Epithelial cell of esophagus (primary cell): ENCODE measurements around the gene ARMH3.

Experiments
- DNase-seq: peaks from one replicate; pipeline ENCODE4 v3.0.0; 2010; ENCODE audit warnings: low read depth
- H3K4me3 ChIP-seq: 2 replicates; pipeline ENCODE4 v1.5.1; 2011; ENCODE audit warnings: mild to moderate bottlenecking, low read length, control low read depth
- TF ChIP-seq, protein P1 (sequence below): IDR thresholded peaks from 2 replicates; pipeline ENCODE4 v1.5.1; 2011; ENCODE audit warnings: low read depth, mild to moderate bottlenecking, low read length, control low read depth, inconsistent platforms; ENCODE audit not compliant: insufficient read depth; ENCODE audit errors: missing control alignments

The ARMH3 gene

GRCh38 chr10:102066399-102067088, 10.6 kb upstream of the ARMH3 start:
- TF ChIP-seq, protein P1, sequence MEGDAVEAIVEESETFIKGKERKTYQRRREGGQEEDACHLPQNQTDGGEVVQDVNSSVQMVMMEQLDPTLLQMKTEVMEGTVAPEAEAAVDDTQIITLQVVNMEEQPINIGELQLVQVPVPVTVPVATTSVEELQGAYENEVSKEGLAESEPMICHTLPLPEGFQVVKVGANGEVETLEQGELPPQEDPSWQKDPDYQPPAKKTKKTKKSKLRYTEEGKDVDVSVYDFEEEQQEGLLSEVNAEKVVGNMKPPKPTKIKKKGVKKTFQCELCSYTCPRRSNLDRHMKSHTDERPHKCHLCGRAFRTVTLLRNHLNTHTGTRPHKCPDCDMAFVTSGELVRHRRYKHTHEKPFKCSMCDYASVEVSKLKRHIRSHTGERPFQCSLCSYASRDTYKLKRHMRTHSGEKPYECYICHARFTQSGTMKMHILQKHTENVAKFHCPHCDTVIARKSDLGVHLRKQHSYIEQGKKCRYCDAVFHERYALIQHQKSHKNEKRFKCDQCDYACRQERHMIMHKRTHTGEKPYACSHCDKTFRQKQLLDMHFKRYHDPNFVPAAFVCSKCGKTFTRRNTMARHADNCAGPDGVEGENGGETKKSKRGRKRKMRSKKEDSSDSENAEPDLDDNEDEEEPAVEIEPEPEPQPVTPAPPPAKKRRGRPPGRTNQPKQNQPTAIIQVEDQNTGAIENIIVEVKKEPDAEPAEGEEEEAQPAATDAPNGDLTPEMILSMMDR: no peak
- H3K4me3 ChIP-seq: peak overlapping the region; percentile 79
- peak; percentile 26 for DNase-seq

GRCh38 chr10:102065561-102066398, 9.8 kb upstream of the ARMH3 start:
- DNase-seq: peak; percentile 17
- TF ChIP-seq, protein P1: no peak
- peak overlapping the region; percentile 79 for H3K4me3 ChIP-seq

DNA sequence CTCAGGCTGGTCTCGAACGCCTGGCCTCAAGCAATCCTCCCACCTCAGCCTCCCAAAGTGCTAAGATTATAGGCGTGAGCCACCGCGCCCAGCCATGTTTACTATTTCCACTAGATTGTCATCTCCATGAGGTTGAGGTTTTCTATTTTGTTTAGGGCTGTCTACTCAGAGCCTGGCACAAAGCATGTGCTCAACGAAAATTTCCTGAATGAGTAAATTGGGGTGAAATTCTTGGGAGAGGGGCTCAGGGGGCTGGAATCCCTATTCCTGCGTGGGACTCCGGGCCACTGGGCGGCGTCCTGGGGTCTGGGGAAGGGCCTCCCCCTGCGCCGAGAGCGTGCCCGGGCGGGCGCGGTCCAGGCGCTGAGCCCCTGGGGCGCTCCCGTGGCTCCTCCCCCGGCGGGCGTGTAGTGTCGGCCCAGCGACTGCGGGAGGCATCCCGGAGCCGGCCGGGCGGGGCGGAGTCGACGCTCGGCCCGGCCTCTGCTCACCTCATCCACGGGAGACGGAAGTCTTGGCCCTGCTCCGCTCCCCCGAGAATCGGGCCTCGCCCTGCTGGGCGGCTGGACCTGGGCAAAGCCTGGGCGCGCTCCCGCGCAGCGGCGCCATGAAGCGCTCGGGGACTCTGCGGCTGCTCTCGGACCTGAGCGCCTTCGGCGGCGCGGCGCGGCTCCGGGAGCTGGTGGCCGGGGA, 9.0 kb upstream of the ARMH3 start, which contains the start of gene HPS6:
Gene HPS6, plus strand, starts transcription at position 482 of the 693 bp plus-strand sequence. Its CDS starts 126 bp downstream, at position 608.
- TF ChIP-seq, protein P1: no peak
- H3K4me3 ChIP-seq: peak within 1 kb of the TSS; percentile 79
- DNase-seq: peak; percentile 97

DNA sequence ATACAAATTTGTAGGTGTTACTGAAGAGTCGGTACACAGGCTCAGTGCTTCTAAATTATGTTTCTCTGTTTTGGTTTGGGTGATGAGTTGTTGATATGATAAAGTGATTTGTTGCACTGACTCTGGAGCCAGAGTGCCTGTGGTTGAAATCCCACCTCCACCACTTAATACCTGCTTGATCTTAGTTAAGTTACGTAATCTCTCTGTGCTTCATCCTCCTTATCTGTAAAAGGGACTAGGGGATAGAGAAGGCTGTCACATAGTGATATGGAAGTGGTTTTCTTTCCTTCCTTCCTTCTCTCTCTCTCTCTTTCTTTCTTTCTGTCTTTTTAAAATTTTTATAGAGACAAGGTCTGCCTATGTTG, 8.5 kb upstream of the ARMH3 start:
- TF ChIP-seq, protein P1: no peak
- DNase-seq: no peak
- H3K4me3 ChIP-seq: no peak overlapping the region

GRCh38 chr10:102059987-102060386, 4.0 kb upstream of the ARMH3 start:
- TF ChIP-seq, protein P1: no peak
- H3K4me3 ChIP-seq: no peak overlapping the region
- DNase-seq: no peak

DNA sequence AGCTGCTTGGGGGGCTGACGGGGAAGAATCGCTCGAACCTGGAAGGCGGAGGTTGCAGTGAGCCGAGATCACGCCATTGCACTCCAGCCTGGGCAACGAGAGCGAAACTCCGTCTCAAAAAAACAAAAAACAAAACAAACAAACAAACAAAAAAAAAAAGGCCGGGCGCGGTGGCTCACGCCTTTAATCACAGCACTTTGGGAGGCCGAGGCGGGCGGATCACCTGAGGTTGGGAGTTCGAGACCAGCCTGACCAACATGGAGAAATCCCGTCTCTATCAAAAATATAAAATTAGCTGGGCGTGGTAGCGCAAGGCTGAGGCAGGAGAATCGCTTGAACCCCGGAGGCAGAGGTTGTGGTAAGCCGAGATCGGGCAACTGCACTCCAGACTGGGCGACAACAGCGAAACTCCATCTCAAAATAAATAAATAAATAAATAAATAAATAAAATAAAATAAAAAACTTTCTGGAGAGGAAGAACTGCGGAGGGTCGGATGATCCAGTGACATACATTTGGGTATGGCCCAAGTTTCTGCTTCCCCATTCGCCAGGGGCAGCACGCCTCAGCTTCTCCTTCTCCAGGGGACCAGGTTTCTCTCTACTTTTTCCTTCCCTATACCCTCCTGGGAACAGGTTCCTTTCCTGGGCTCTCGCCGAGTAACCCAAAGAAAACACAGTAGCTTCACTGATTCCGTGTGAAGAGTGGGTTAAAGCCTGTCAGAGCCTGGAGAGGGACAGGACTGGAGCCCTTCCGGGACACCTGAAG, 909 bp downstream of the ARMH3 start:
- peak; percentile 22 for DNase-seq
- H3K4me3 ChIP-seq: peak overlapping the region; percentile 92
